Activated naive CD8-positive, alpha-beta T cell (primary cell): ENCODE measurements around the gene ABCF3.

Experiments used
- H3K27ac Mint-ChIP-seq: one replicate; pipeline ENCODE4 v1.8.0; 2021; ENCODE audit warnings: mixed read lengths
- H3K27me3 Mint-ChIP-seq: one replicate; pipeline ENCODE4 v1.8.0; 2021; ENCODE audit warnings: mixed read lengths
- H3K36me3 Mint-ChIP-seq: one replicate; pipeline ENCODE4 v1.8.0; 2021; ENCODE audit warnings: mixed read lengths
- H3K4me1 Mint-ChIP-seq: one replicate; pipeline ENCODE4 v1.8.0; 2021; ENCODE audit warnings: low read depth, mixed read lengths
- H3K4me3 Mint-ChIP-seq: one replicate; pipeline ENCODE4 v1.8.0; 2021; ENCODE audit warnings: mild to moderate bottlenecking, mixed read lengths
- H3K9me3 Mint-ChIP-seq: one replicate; pipeline ENCODE4 v1.8.0; 2021; ENCODE audit warnings: low read depth, mixed read lengths

The ABCF3 gene

GRCh38 chr3:184189421-184189820 lies 3.4 kb downstream of the ABCF3 start:
- no peaks in the 10 kb centered on the region for H3K27me3 Mint-ChIP-seq
- no peak overlapping the region for H3K27ac Mint-ChIP-seq
- H3K4me1 Mint-ChIP-seq = peaks cover 35% of the 10 kb centered on the region
- peaks cover 7% of the 10 kb centered on the region for H3K36me3 Mint-ChIP-seq
- no peaks in the 10 kb centered on the region for H3K9me3 Mint-ChIP-seq
- H3K4me3 Mint-ChIP-seq = no peak overlapping the region

- Mint-ChIP-seq H3K27ac (no peak overlapping the region), H3K27me3 (no peaks in the 10 kb centered on the region), H3K4me3 (no peak overlapping the region), H3K4me1 (peaks cover 12% of the 10 kb centered on the region), H3K36me3 (peaks cover 5% of the 10 kb centered on the region), H3K9me3 (no peaks in the 10 kb centered on the region)
Observed at GRCh38 chr3:184192889-184193288, 6.9 kb downstream of the ABCF3 start.

GRCh38 chr3:184193991-184194539 lies 8.1 kb downstream of the ABCF3 start:
- Mint-ChIP-seq H3K36me3 (peaks cover 5% of the 10 kb centered on the region), H3K4me1 (peaks cover 6% of the 10 kb centered on the region), H3K27me3 (no peaks in the 10 kb centered on the region), H3K27ac (no peak overlapping the region), H3K4me3 (no peak overlapping the region), H3K9me3 (no peaks in the 10 kb centered on the region)

- Mint-ChIP-seq H3K27ac (no peak overlapping the region), H3K4me1 (no peaks in the 10 kb centered on the region), H3K27me3 (no peaks in the 10 kb centered on the region), H3K36me3 (peaks cover 2% of the 10 kb centered on the region), H3K4me3 (no peak overlapping the region), H3K9me3 (no peaks in the 10 kb centered on the region)
Observed at GRCh38 chr3:184196536-184196935, 10.5 kb downstream of the ABCF3 start.

- H3K9me3 Mint-ChIP-seq = no peaks in the 10 kb centered on the region
- H3K4me1 Mint-ChIP-seq = no peaks in the 10 kb centered on the region
- H3K4me3 Mint-ChIP-seq = no peak overlapping the region
- H3K36me3 Mint-ChIP-seq = peaks cover 2% of the 10 kb centered on the region
- H3K27me3 Mint-ChIP-seq = no peaks in the 10 kb centered on the region
- H3K27ac Mint-ChIP-seq = no peak overlapping the region
Observed at GRCh38 chr3:184198509-184198908, 12.5 kb downstream of the ABCF3 start.

GRCh38 chr3:184200825-184201224 lies 14.8 kb downstream of the ABCF3 start:
- Mint-ChIP-seq H3K9me3 (no peaks in the 10 kb centered on the region), H3K36me3 (no peaks in the 10 kb centered on the region), H3K4me3 (no peak overlapping the region), H3K4me1 (no peaks in the 10 kb centered on the region), H3K27me3 (peaks cover 2% of the 10 kb centered on the region), H3K27ac (no peak overlapping the region)

GRCh38 chr3:184203526-184203925 lies 17.5 kb downstream of the ABCF3 start:
- Mint-ChIP-seq H3K27ac (no peak overlapping the region), H3K4me3 (no peak overlapping the region), H3K9me3 (no peaks in the 10 kb centered on the region), H3K27me3 (peaks cover 9% of the 10 kb centered on the region), H3K36me3 (no peaks in the 10 kb centered on the region), H3K4me1 (no peaks in the 10 kb centered on the region)

- H3K36me3 Mint-ChIP-seq = no peaks in the 10 kb centered on the region
- H3K27me3 Mint-ChIP-seq = peaks cover 9% of the 10 kb centered on the region
- no peaks in the 10 kb centered on the region for H3K4me1 Mint-ChIP-seq
- H3K4me3 Mint-ChIP-seq = no peak overlapping the region
- no peaks in the 10 kb centered on the region for H3K9me3 Mint-ChIP-seq
- no peak overlapping the region for H3K27ac Mint-ChIP-seq
Observed at GRCh38 chr3:184209146-184209923, 23.3 kb downstream of the ABCF3 start.

GRCh38 chr3:184211297-184211696 lies 25.3 kb downstream of the ABCF3 start:
- H3K4me3 Mint-ChIP-seq = no peak overlapping the region
- no peak overlapping the region for H3K27ac Mint-ChIP-seq
- H3K9me3 Mint-ChIP-seq = no peaks in the 10 kb centered on the region
- H3K4me1 Mint-ChIP-seq = no peaks in the 10 kb centered on the region
- H3K27me3 Mint-ChIP-seq = peaks cover 13% of the 10 kb centered on the region
- H3K36me3 Mint-ChIP-seq = no peaks in the 10 kb centered on the region

- H3K4me3 Mint-ChIP-seq = no peak overlapping the region
- H3K27me3 Mint-ChIP-seq = peaks cover 10% of the 10 kb centered on the region
- no peaks in the 10 kb centered on the region for H3K9me3 Mint-ChIP-seq
- H3K4me1 Mint-ChIP-seq = no peaks in the 10 kb centered on the region
- no peaks in the 10 kb centered on the region for H3K36me3 Mint-ChIP-seq
- H3K27ac Mint-ChIP-seq = no peak overlapping the region
Observed at GRCh38 chr3:184211718-184212117, 25.7 kb downstream of the ABCF3 start.

GRCh38 chr3:184218814-184219213 lies 32.8 kb downstream of the ABCF3 start:
- H3K36me3 Mint-ChIP-seq = no peaks in the 10 kb centered on the region
- H3K27ac Mint-ChIP-seq = no peak overlapping the region
- no peaks in the 10 kb centered on the region for H3K9me3 Mint-ChIP-seq
- H3K4me1 Mint-ChIP-seq = no peaks in the 10 kb centered on the region
- no peak overlapping the region for H3K4me3 Mint-ChIP-seq
- peaks cover 9% of the 10 kb centered on the region for H3K27me3 Mint-ChIP-seq

- peaks cover 13% of the 10 kb centered on the region for H3K27me3 Mint-ChIP-seq
- H3K9me3 Mint-ChIP-seq = no peaks in the 10 kb centered on the region
- H3K4me3 Mint-ChIP-seq = no peak overlapping the region
- no peak overlapping the region for H3K27ac Mint-ChIP-seq
- no peaks in the 10 kb centered on the region for H3K36me3 Mint-ChIP-seq
- no peaks in the 10 kb centered on the region for H3K4me1 Mint-ChIP-seq
Observed at GRCh38 chr3:184222521-184222920, 36.5 kb downstream of the ABCF3 start.

GRCh38 chr3:184223946-184224345 lies 37.9 kb downstream of the ABCF3 start:
- no peaks in the 10 kb centered on the region for H3K9me3 Mint-ChIP-seq
- no peak overlapping the region for H3K27ac Mint-ChIP-seq
- H3K27me3 Mint-ChIP-seq = peaks cover 15% of the 10 kb centered on the region
- no peaks in the 10 kb centered on the region for H3K36me3 Mint-ChIP-seq
- H3K4me1 Mint-ChIP-seq = peaks cover 3% of the 10 kb centered on the region
- H3K4me3 Mint-ChIP-seq = no peak overlapping the region

- Mint-ChIP-seq H3K27ac (peak overlapping the region; percentile 71), H3K36me3 (no peaks in the 10 kb centered on the region), H3K4me1 (peaks cover 11% of the 10 kb centered on the region), H3K4me3 (no peak overlapping the region), H3K27me3 (peaks cover 24% of the 10 kb centered on the region), H3K9me3 (no peaks in the 10 kb centered on the region)
Observed at GRCh38 chr3:184227481-184227935, 41.5 kb downstream of the ABCF3 start.

GRCh38 chr3:184228376-184229137 lies 42.6 kb downstream of the ABCF3 start:
- no peaks in the 10 kb centered on the region for H3K9me3 Mint-ChIP-seq
- H3K4me3 Mint-ChIP-seq = peak overlapping the region; percentile 74
- H3K4me1 Mint-ChIP-seq = peaks cover 11% of the 10 kb centered on the region
- H3K27me3 Mint-ChIP-seq = peaks cover 26% of the 10 kb centered on the region
- no peak overlapping the region for H3K27ac Mint-ChIP-seq
- no peaks in the 10 kb centered on the region for H3K36me3 Mint-ChIP-seq
